GM21529 (cell line): ENCODE measurements around the gene NIPSNAP3A.
"Not testable (repeated sequence)": the region's sequence is repeated elsewhere in the genome, so short reads cannot be mapped to it uniquely, and the experiment has no call there.

ENCODE experiments used
- ATAC-seq: cut with Tn5 transposase; IDR thresholded peaks from one replicate; pipeline ENCODE4 v1.9.1; 2021; ENCODE audit not compliant: unreplicated experiment

The NIPSNAP3A gene

GRCh38 chr9:104747565-104748358 is at the start of gene NIPSNAP3A:
NIPSNAP3A (plus strand) TSS chr9:104747683; CDS start chr9:104747793, 110 bp downstream.
- ATAC-seq, result peak; percentile 87

- ATAC-seq, result no peak
Observed at GRCh38 chr9:104700306-104700705, 47.2 kb upstream of the NIPSNAP3A start.

- not testable (repeated sequence) for ATAC-seq
Observed at GRCh38 chr9:104708737-104709136, 38.7 kb upstream of the NIPSNAP3A start.

- ATAC-seq, result no peak
Observed at GRCh38 chr9:104711604-104712003, 35.9 kb upstream of the NIPSNAP3A start.

- ATAC-seq, result no peak
Observed at GRCh38 chr9:104725014-104725413, 22.5 kb upstream of the NIPSNAP3A start.

- no peak for ATAC-seq
Observed at GRCh38 chr9:104738452-104738851, 9.0 kb upstream of the NIPSNAP3A start.

GRCh38 chr9:104740621-104741020 is 6.9 kb upstream of the NIPSNAP3A start:
- ATAC-seq, result no peak

GRCh38 chr9:104743376-104743985 is 4.0 kb upstream of the NIPSNAP3A start:
- ATAC-seq, result peak; percentile 31

- ATAC-seq, result no peak
Observed at GRCh38 chr9:104745852-104746251, 1.6 kb upstream of the NIPSNAP3A start.

- no peak for ATAC-seq
Observed at GRCh38 chr9:104746285-104746684, 1.2 kb upstream of the NIPSNAP3A start.

- no peak for ATAC-seq
Observed at GRCh38 chr9:104746798-104747197, 685 bp upstream of the NIPSNAP3A start.

- ATAC-seq, result no peak
Observed at GRCh38 chr9:104747245-104747564, 278 bp upstream of the NIPSNAP3A start.

GRCh38 chr9:104748359-104749031 is 1.0 kb downstream of the NIPSNAP3A start:
- ATAC-seq, result peak; percentile 1

- ATAC-seq, result peak; percentile 16
Observed at GRCh38 chr9:104750185-104750767, 2.8 kb downstream of the NIPSNAP3A start.

- ATAC-seq, result peak; percentile 50
Observed at GRCh38 chr9:104758974-104759373, 11.5 kb downstream of the NIPSNAP3A start.

- peak; percentile 41 for ATAC-seq
Observed at GRCh38 chr9:104765138-104765537, 17.7 kb downstream of the NIPSNAP3A start.

- no peak for ATAC-seq
Observed at GRCh38 chr9:104766025-104766424, 18.5 kb downstream of the NIPSNAP3A start.

GRCh38 chr9:104767507-104767906 is 20.0 kb downstream of the NIPSNAP3A start:
- no peak for ATAC-seq

- not testable (repeated sequence) for ATAC-seq
Observed at GRCh38 chr9:104769029-104769428, 21.5 kb downstream of the NIPSNAP3A start.

GRCh38 chr9:104769655-104770054 is 22.2 kb downstream of the NIPSNAP3A start:
- ATAC-seq, result peak; percentile 37

GRCh38 chr9:104772714-104773510 is 25.4 kb downstream of the NIPSNAP3A start:
- ATAC-seq, result peak; percentile 41
